Spleen (tissue), 11 donors: ENCODE results near the gene SLC18A3. TPM values are rescaled to one million over a fixed set of nuclear protein-coding genes. Genes with fewer than 3 reads are reported as not detected.

ENCODE experiments used
- DNase-seq: peaks from one replicate; pipeline ENCODE4 v3.0.0-alpha.2; 2020
- H3K27ac ChIP-seq, 8 donors: fragments of 200-600 bp; sonication (generic) in 7 of 8; 1 replicate in 4 of 8; 2 replicates in 4 of 8; pipeline versions ENCODE4 v1.5.0 to v1.8.0; 2016 to 2021; ENCODE audit warnings: inconsistent platforms in 4 of 8, mild to moderate bottlenecking in 4 of 8, moderate library complexity in 1 of 8
- H3K27me3 ChIP-seq, 7 donors: fragments of 200-600 bp; sonication (generic) in 6 of 7; replicated peaks in 1 of 7; 1 replicate in 4 of 7; 2 replicates in 3 of 7; pipeline versions ENCODE4 v1.5.0 to v1.8.0; 2016 to 2021; ENCODE audit warnings: inconsistent platforms in 3 of 7, mild to moderate bottlenecking in 1 of 7
- H3K36me3 ChIP-seq, 6 donors: fragments of 200-600 bp; sonication (generic) in 5 of 6; 1 replicate in 4 of 6; 2 replicates in 2 of 6; pipeline versions ENCODE4 v1.5.0 to v1.8.0; 2016 to 2021; ENCODE audit warnings: inconsistent platforms in 2 of 6
- H3K4me1 ChIP-seq, 6 donors: fragments of 200-600 bp; sonication (generic) in 5 of 6; 1 replicate in 3 of 6; 2 replicates in 3 of 6; pipeline versions ENCODE4 v1.5.0 to v1.8.0; 2016 to 2021; ENCODE audit warnings: inconsistent platforms in 3 of 6
- H3K4me3 ChIP-seq, 8 donors: fragments of 200-600 bp; sonication (generic) in 7 of 8; 1 replicate in 4 of 8; 2 replicates in 4 of 8; pipeline versions ENCODE4 v1.5.0 to v1.8.0; 2016 to 2021; ENCODE audit warnings: inconsistent platforms in 4 of 8, mild to moderate bottlenecking in 4 of 8, moderate library complexity in 2 of 8
- H3K9me3 ChIP-seq, 8 donors: fragments of 200-600 bp; sonication (generic) in 7 of 8; 1 replicate in 4 of 8; 2 replicates in 4 of 8; pipeline versions ENCODE4 v1.5.0 to v1.8.0; 2016 to 2021; ENCODE audit warnings: inconsistent platforms in 4 of 8
- CTCF ChIP-seq, 11 experiments: fragments of 200-600 bp in 7 of 11; fragments of 450-650 bp in 4 of 11; sonication (generic) in 4 of 11; IDR thresholded peaks in 8 of 11; conservative IDR thresholded peaks in 3 of 11; 1 replicate in 7 of 11; 2 replicates in 4 of 11; pipeline versions ENCODE4 v1.4.0 to v1.8.0; 2016 to 2021; ENCODE audit warnings: antibody characterized with exemption in 11 of 11, inconsistent platforms in 4 of 11, mild to moderate bottlenecking in 1 of 11
- POLR2A ChIP-seq, 3 donors: fragments of 450-650 bp; IDR thresholded peaks; one replicate each; pipeline ENCODE4 v1.5.1; 2017; ENCODE audit warnings: antibody characterized with exemption in 3 of 3, mild to moderate bottlenecking in 1 of 3
- POLR2AphosphoS5 ChIP-seq, 3 donors: sonication (generic); formaldehyde crosslinking; IDR thresholded peaks; one replicate each; pipeline ENCODE4 v1.5.1; 2017; ENCODE audit warnings: antibody characterized with exemption in 3 of 3
- WGBS, 5 donors: extraction: QIAGEN DNeasy Blood & Tissue Kit in 3 of 5; methylation state at CpG; one replicate each; pipeline versions ENCODE4 v1.1.5 to v1.1.7; 2013 to 2018; 5-methylcytosine and 5-hydroxymethylcytosine counted together
- intact Hi-C: fragments of 100-400 bp; cut with DNase I; formaldehyde crosslinking; loops from one replicate; pipeline ENCODE4 v1.15.0; 2023; ENCODE audit warnings: low total_unique reads
- polyA plus RNA-seq, 3 donors: library from polyadenylated mRNA; stranded (reverse); fragments of 200-250 nt; gene quantifications; one replicate each; pipeline ENCODE4 v1.2.1, GENCODE V29; 2013
- total RNA-seq, 7 donors: library from RNA; depleted of rRNA in 3 of 7; stranded (reverse); fragments of >200 nt in 3 of 7; fragmentation: NEBNext Ultra II Directional in 4 of 7; extraction: Animal tissue kit (Norgen Biotek cat#: 25700) in 4 of 7; gene quantifications; one replicate each; pipeline versions ENCODE4 v1.1.0 to v1.2.1, GENCODE V29; 2016 to 2021
- donor health status: healthy with polysubstance abuse.
- donor health status: DM: no; HTN: no; CAD: no; lungs with moderate emphysema.
- donor health status: DM: no; HTN: no; CAD: no.
- donor health status: Bipolar disorder and iron deficiency.
- donor health status: healthy.
- donor health status: DM: no; HTN: no; CAD: no.
- donor health status: DM: yes; HTN: yes; CAD: no.

Gene SLC18A3
- total and polyA plus RNA-seq, 10 donors, result not detected

- Histone ChIP-seq H3K27ac (no peak overlapping the region), H3K9me3 (no peaks in the 10 kb centered on the region), H3K36me3 (no peaks in the 10 kb centered on the region), H3K27me3 (peaks cover 0 to 88% (median 3%) of the 10 kb centered on the region in 7 donors), H3K4me3 (no peak overlapping the region), H3K4me1 (peaks cover 0 to 5% (median 4%) of the 10 kb centered on the region in 6 donors)
- TF ChIP-seq POLR2AphosphoS5 (IDR thresholded peaks at IDR 0.05) (no peak), CTCF (IDR thresholded peaks at IDR 0.05 in 8 of 11, conservative IDR thresholded peaks at IDR 0.05 in 3 of 11) (no peak), POLR2A (IDR thresholded peaks at IDR 0.05) (no peak)
- 66 to 84% (median 77%) methylated on average over 6 to 7 of the region's 7 CpGs for WGBS, 5 donors
- intact Hi-C loops, result no loop called here
- DNase-seq, result peak; percentile 47
These were observed 8.3 kb upstream of the SLC18A3 start for GRCh38 chr10:49601857-49602256.

- intact Hi-C loops, result no loop called here
- DNase-seq, result no peak
- TF ChIP-seq CTCF (IDR thresholded peaks at IDR 0.05 in 8 of 11, conservative IDR thresholded peaks at IDR 0.05 in 3 of 11) (no peak), POLR2A (IDR thresholded peaks at IDR 0.05) (no peak), POLR2AphosphoS5 (IDR thresholded peaks at IDR 0.05) (no peak)
These were observed 7.6 kb upstream of the SLC18A3 start for GRCh38 chr10:49602380-49603023.

GRCh38 chr10:49605216-49605938 is 4.7 kb upstream of the SLC18A3 start:
- no peak for DNase-seq
- WGBS, 5 donors, result 73 to 81% (median 77%) methylated on average over 6 of the region's 6 CpGs
- H3K4me3 ChIP-seq, result no peak overlapping the region
- peaks cover 0 to 25% (median 14%) of the 10 kb centered on the region in 6 donors for H3K4me1 ChIP-seq
- H3K9me3 ChIP-seq, result peaks cover 0 to under 1% (median 0%) of the 10 kb centered on the region in 8 donors
- H3K36me3 ChIP-seq, result no peaks in the 10 kb centered on the region
- peaks cover 0 to 98% (median 33%) of the 10 kb centered on the region in 7 donors for H3K27me3 ChIP-seq
- intact Hi-C loops, result no loop called here
- no peak overlapping the region for H3K27ac ChIP-seq
- no peak for TF ChIP-seq POLR2A (IDR thresholded peaks at IDR 0.05)

More at GRCh38 chr10:49602380-49603023, 7.6 kb upstream of the SLC18A3 start:
- Histone ChIP-seq H3K9me3 (no peaks in the 10 kb centered on the region), H3K4me1 (peaks cover 0 to 11% (median 8%) of the 10 kb centered on the region in 6 donors), H3K36me3 (no peaks in the 10 kb centered on the region), H3K4me3 (no peak overlapping the region), H3K27ac (no peak overlapping the region), H3K27me3 (peaks cover 0 to 88% (median 5%) of the 10 kb centered on the region in 7 donors)
- 70 to 83% (median 80%) methylated on average over 2 of the region's 2 CpGs for WGBS, 5 donors

- Histone ChIP-seq H3K27ac (no peak overlapping the region), H3K9me3 (peaks cover 0 to 6% (median 0%) of the 10 kb centered on the region in 8 donors), H3K4me1 (peaks cover 0 to 32% (median 19%) of the 10 kb centered on the region in 6 donors), H3K36me3 (no peaks in the 10 kb centered on the region), H3K4me3 (no peak overlapping the region), H3K27me3 (peaks cover 0 to 98% (median 40%) of the 10 kb centered on the region in 7 donors)
- intact Hi-C loops, result no loop called here
- 42 to 57% (median 51%) methylated on average over 3 of the region's 3 CpGs for WGBS, 5 donors
- no peak for TF ChIP-seq CTCF (IDR thresholded peaks at IDR 0.05 in 8 of 11, conservative IDR thresholded peaks at IDR 0.05 in 3 of 11)
- TF ChIP-seq POLR2A (IDR thresholded peaks at IDR 0.05), result no peak
- no peak for TF ChIP-seq POLR2AphosphoS5 (IDR thresholded peaks at IDR 0.05)
- DNase-seq, result no peak
These were observed 4.1 kb upstream of the SLC18A3 start for GRCh38 chr10:49605939-49606509.
